T-helper 2 cell treated with Interferon-gamma antibody and Interleukin-4, amounts not matched to agents 100 ng/mL and 5 ng/mL, for 36 hours (primary cell): ENCODE results near the gene HSD17B1. TPM values are rescaled to one million over a fixed set of nuclear protein-coding genes. Genes with fewer than 3 reads are reported as not detected.

ENCODE experiments used
- intact Hi-C: fragments of 100-400 bp; cut with micrococcal nuclease; formaldehyde crosslinking; loops from one replicate; pipeline ENCODE4 v1.15.1; 2023
- total RNA-seq: library from RNA; stranded (reverse); gene quantifications from 2 replicates; pipeline ENCODE4 v1.2.3, GENCODE V29; 2022

Gene HSD17B1
- total RNA-seq, 1 donor from 2014 or later = 1.1 TPM

DNA sequence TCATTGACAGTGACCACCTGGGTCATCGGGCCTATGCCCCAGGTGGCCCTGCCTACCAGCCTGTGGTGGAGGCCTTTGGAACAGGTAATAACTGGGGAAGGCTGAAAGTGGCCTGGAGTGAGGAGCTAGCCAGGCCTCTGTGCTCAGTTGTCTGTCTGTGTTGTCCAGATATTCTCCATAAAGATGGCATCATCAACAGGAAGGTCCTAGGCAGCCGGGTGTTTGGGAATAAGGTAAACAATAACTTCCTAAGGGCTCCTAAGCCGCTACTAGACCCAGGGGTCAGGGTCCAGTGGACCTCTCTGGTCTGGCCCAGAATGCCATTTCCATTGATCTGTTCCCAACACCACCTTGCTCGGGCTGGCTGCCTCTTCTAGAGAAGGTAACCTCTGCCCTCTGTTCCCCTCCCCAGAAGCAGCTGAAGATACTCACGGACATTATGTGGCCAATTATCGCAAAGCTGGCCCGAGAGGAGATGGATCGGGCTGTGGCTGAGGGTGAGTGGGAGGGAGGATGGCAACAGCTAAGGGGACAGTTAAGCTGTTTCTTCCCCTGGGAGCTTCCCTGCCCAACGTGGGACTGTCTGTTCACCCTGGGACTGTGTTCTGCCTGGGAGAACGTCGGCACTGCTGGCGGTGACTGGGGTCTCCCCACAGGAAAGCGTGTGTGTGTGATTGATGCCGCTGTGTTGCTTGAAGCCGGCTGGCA, 12.2 kb downstream of the HSD17B1 start:
- intact Hi-C loops = no loop called here

GRCh38 chr17:42565523-42566214, 12.9 kb downstream of the HSD17B1 start:
- intact Hi-C loops = no loop called here

DNA sequence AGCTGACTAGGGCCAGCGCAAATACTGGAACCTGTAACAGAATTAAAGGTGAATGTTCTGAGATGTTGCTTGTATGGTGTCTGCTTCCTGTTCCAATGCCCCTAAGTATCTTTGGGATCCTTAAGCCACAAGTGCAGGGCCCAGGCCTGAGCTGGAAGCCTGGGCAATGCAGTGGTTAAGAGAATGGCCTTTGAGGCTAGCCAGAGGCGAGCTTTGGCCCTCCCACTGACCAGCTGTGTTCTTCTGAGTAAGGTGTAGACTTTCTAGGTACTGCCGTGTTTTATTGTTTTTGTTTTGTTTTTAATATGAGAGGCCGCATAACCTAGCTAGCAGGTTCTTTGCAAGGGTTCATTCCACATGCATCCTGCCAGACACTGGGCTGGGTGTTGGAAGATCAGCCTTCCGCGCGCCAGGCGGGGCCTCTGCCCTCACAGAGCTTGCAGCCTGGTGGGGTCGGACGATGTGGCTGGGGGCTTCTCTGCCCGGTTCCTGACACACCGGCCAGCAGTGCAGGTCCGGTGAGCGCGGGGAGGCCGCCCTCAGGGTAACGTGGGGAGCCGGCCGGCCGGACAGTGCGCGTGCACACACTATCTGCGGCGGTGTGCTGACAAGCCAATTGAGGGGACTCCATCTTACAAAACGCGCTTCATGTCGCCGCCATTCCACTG, 13.6 kb downstream of the HSD17B1 start:
- intact Hi-C loops = no loop called here

GRCh38 chr17:42566883-42567573, 14.3 kb downstream of the HSD17B1 start, which contains the start of gene MLX:
TSS of gene MLX (plus strand) at chr17:42567100. CDS start at chr17:42567125, 25 bp downstream.
- intact Hi-C loops = loop anchor here (1.0 kb wide), 2 partner anchors 10 to 431 kb away; partner anchors contain the start of genes PSMC3IP and RPL27

GRCh38 chr17:42568341-42569111, 15.8 kb downstream of the HSD17B1 start:
- intact Hi-C loops = no loop called here

- intact Hi-C loops = no loop called here
Measured at GRCh38 chr17:42571435-42572225, 18.9 kb downstream of the HSD17B1 start.

- intact Hi-C loops = no loop called here
Measured at GRCh38 chr17:42573095-42573494, 20.4 kb downstream of the HSD17B1 start.

DNA sequence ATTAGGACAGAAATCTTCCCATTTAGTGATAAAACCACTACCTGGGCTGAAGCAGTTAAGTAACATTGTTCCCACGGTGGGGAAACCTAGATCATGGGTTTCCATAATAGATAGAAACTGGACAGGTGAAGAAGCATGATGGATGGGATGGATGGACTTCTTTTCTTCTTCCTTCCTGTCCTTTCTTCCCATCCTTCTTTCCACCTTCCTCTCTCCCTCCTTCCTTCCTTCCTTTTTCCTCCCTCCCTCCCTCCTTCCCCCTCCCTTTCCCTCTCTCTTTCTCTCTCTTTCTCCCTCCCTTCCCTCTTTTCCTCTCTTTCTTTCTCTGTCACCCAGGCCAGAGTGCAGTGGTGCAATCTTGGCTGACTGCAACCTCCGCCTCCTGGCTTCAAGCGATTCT, 21.7 kb downstream of the HSD17B1 start:
- intact Hi-C loops = no loop called here

- intact Hi-C loops = loop anchor here (1.0 to 2.0 kb wide), 2 partner anchors 10 to 14 kb away; partner anchors contain the start of genes COASY and MLX
Measured at GRCh38 chr17:42577140-42577531, 24.4 kb downstream of the HSD17B1 start.

- intact Hi-C loops = loop anchor here (1.0 to 2.0 kb wide), 5 partner anchors 10 to 186 kb away; partner anchors contain the start of genes COASY, MLX, RETREG3 and TUBG1
Measured at GRCh38 chr17:42577532-42578281, 25.0 kb downstream of the HSD17B1 start, which contains the start of gene PSMC3IP. TSS of gene PSMC3IP (minus strand) at chr17:42577729. CDS start at chr17:42577686, 43 bp downstream.

- intact Hi-C loops = loop anchor here (1.0 kb wide), 3 partner anchors 31 to 185 kb away; partner anchors contain the start of genes RETREG3 and TUBG1
Measured at GRCh38 chr17:42578282-42578869, 25.7 kb downstream of the HSD17B1 start.

GRCh38 chr17:42579794-42580551, 27.2 kb downstream of the HSD17B1 start:
- intact Hi-C loops = no loop called here

DNA sequence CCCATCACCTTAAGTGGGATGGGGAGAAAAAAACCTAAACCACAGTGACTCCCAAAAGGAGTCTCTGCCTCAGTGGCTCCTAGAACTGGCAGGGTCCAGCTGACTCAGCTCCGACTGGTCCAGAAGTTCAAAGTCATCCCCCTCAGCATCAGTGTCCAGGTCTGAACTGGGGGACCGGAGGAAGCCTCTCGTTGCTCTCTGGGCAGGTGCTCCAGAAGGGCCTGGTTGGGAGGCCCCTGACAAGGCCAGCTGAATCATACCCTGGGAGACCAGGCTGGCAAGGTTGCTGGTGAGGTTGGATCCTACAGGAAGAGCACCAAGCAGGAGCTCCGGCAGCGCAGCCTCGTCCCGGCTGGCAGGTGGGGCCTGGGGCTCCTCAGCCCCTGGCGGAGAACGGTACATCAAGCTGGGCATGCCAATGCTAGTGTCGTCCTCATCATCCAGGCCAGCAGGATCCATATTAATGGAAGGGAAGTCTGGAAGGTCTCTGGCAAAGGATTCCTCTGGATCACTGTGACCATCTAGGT, 29.1 kb downstream of the HSD17B1 start:
- intact Hi-C loops = no loop called here

DNA sequence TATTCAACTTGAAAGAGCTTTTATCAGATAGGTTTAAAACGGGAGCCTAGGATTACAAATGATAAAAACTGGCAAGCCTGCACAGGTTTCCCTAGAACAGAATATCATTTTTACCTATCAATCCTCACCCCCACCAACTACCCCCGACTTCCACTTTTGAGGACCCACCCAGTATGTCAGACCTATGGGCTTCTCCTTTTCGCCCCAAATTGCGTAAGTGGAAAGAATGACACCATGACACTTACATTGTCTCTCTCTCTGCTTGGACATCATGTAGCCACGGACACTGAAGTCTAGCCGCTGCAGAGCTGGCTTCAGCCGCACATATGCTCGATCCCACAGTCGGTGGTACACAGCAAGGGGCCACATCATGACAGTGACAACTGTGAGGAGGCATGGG, 32.2 kb downstream of the HSD17B1 start:
- intact Hi-C loops = no loop called here

- intact Hi-C loops = no loop called here
Measured at GRCh38 chr17:42585353-42585752, 32.6 kb downstream of the HSD17B1 start.

DNA sequence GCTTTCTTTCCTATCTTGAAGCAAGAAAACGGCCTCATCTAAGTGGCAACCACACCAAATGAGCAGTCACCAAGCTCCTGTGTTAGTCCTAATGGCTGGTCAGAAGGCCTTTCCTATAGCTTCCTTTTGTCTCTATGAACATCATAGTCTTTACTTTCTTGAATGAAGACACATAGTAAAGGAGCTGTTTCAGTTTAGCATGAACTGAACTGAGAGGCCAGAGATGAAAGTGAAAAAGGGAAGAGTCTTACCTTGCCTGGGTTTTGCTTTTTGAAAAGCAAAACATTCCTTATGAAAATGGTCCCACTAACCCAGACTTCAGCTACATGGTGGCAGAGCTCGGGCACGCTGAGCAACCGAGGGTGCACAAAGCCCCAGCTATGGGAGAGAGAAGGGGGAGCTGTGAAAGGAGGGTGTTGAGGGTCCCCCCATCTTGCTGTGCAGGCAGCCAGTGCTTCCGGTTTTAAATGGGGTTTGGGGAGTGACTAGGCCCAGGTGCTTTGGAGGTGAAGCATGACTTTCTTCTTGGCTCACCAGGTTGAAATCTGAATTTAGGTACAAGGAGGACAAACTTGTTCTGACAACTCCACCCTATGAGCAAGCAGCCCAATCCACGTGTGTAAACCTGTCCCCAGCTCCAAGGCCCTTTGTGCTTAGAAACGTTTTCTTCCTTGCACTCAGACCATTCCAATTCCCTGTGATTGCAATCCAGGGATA, 33.9 kb downstream of the HSD17B1 start:
- intact Hi-C loops = no loop called here

DNA sequence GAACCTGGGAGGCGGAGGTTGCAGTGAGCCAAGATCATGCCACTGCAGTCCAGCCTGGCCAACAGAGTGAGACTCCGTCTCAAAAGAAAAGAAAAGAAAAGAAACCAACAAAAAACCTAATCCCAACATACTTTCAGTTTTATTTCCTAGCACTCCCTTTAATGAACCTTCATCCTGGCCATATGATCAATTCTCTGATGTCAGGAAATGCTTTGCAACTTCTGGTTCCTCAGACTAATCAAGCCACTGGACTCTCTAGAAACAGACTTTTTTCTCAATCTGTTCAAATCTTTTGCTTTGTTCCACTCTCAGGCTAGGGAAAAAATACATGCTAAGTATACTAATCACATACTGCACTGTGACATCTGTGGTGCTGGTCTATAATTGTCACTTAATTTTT, 38.2 kb downstream of the HSD17B1 start:
- intact Hi-C loops = no loop called here
